Measurements from ENCODE around the gene FAM170B. TPM values are rescaled to one million over a fixed set of nuclear protein-coding genes. Genes with fewer than 3 reads are reported as not detected.

The FAM170B gene
- total RNA-seq, 5 donors from 2014 or later (not counting 1 experiment from before 2014, with no cell fraction given) = 0.16 TPM; not detected in 4

GRCh38 chr10:49093922-49094321 lies 39.9 kb downstream of the FAM170B start:
- ChIA-PET POLR2A (no interaction called here), CTCF (no interaction called here)
- H3K9me3 Mint-ChIP-seq = no peaks in the 10 kb centered on the region
- no peaks in the 10 kb centered on the region for H3K36me3 Mint-ChIP-seq
- H3K27me3 ChIP-seq (replicated peaks in 1 of 2; ENCODE audit: control insufficient read depth in 2 of 2, extremely low read depth in 1 of 2, insufficient read depth in 2 of 2, low read length in 1 of 2) = peaks cover 0 to 11% of the 10 kb centered on the region in 2 experiments
- H3K4me1 Mint-ChIP-seq = no peaks in the 10 kb centered on the region
- H3K27me3 Mint-ChIP-seq = peaks cover 12 to 13% of the 10 kb centered on the region in 2 donors
- no peak overlapping the region for H3K27ac Mint-ChIP-seq
- H3K4me3 Mint-ChIP-seq = no peak overlapping the region
- no peak for ATAC-seq (replicated peaks in 1 of 4)
- H3K9me3 ChIP-seq = no peaks in the 10 kb centered on the region
- 86% methylated on average over 5 of the region's 10 CpGs for WGBS (ENCODE audit: insufficient coverage)
- no peak overlapping the region for H3K4me3 ChIP-seq (ENCODE audit: control insufficient read depth in 1 of 2, extremely low read depth in 1 of 2, low read length in 1 of 2)
- DNase-seq = no peak
- no peaks in the 10 kb centered on the region for H3K36me3 ChIP-seq (ENCODE audit: control insufficient read depth in 2 of 2, extremely low read depth in 1 of 2, insufficient read depth in 1 of 2, low read length in 1 of 2)
- H3K4me1 ChIP-seq (ENCODE audit: control insufficient read depth in 1 of 2, extremely low read depth in 1 of 2, insufficient read depth in 2 of 2, low read length in 2 of 2) = no peaks in the 10 kb centered on the region
- H3K27ac ChIP-seq (ENCODE audit: low read length) = no peak overlapping the region

- peaks cover 1 to 3% (median 2%) of the 10 kb centered on the region in 3 donors for H3K9me3 Mint-ChIP-seq
- no peaks in the 10 kb centered on the region for H3K36me3 Mint-ChIP-seq
- no peak overlapping the region for H3K4me3 Mint-ChIP-seq
- Histone ChIP-seq H3K4me3 (ENCODE audit: control insufficient read depth in 1 of 2, extremely low read depth in 1 of 2, low read length in 1 of 2) (no peak overlapping the region), H3K9me3 (no peaks in the 10 kb centered on the region), H3K27ac (ENCODE audit: low read length) (no peak overlapping the region), H3K27me3 (replicated peaks in 1 of 2; ENCODE audit: control insufficient read depth in 2 of 2, extremely low read depth in 1 of 2, insufficient read depth in 2 of 2, low read length in 1 of 2) (peaks cover 0 to 11% of the 10 kb centered on the region in 2 experiments), H3K4me1 (ENCODE audit: control insufficient read depth in 1 of 2, extremely low read depth in 1 of 2, insufficient read depth in 2 of 2, low read length in 2 of 2) (no peaks in the 10 kb centered on the region), H3K36me3 (ENCODE audit: control insufficient read depth in 2 of 2, extremely low read depth in 1 of 2, insufficient read depth in 1 of 2, low read length in 1 of 2) (no peaks in the 10 kb centered on the region)
- ATAC-seq (replicated peaks in 1 of 4) (no peak), DNase-seq (no peak)
- ChIA-PET POLR2A (no interaction called here), CTCF (no interaction called here)
- 95% methylated on average over 7 of the region's 11 CpGs for WGBS (ENCODE audit: insufficient coverage)
- peaks cover 6 to 8% of the 10 kb centered on the region in 2 donors for H3K27me3 Mint-ChIP-seq
- no peaks in the 10 kb centered on the region for H3K4me1 Mint-ChIP-seq
- peak overlapping the region in 1 of 2 donors; percentile 7 for H3K27ac Mint-ChIP-seq
These were observed 41.3 kb downstream of the FAM170B start for GRCh38 chr10:49092477-49092876.

GRCh38 chr10:49091450-49092210 lies 42.2 kb downstream of the FAM170B start:
- ChIA-PET POLR2A (no interaction called here), CTCF (no interaction called here)
- Mint-ChIP-seq H3K27ac (no peak overlapping the region), H3K36me3 (no peaks in the 10 kb centered on the region), H3K4me1 (no peaks in the 10 kb centered on the region), H3K4me3 (no peak overlapping the region), H3K27me3 (peaks cover 6 to 8% of the 10 kb centered on the region in 2 donors), H3K9me3 (peaks cover 3 to 11% (median 9%) of the 10 kb centered on the region in 3 donors)
- Histone ChIP-seq H3K4me1 (ENCODE audit: control insufficient read depth in 1 of 2, extremely low read depth in 1 of 2, insufficient read depth in 2 of 2, low read length in 2 of 2) (no peaks in the 10 kb centered on the region), H3K27me3 (replicated peaks in 1 of 2; ENCODE audit: control insufficient read depth in 2 of 2, extremely low read depth in 1 of 2, insufficient read depth in 2 of 2, low read length in 1 of 2) (peaks cover 0 to 11% of the 10 kb centered on the region in 2 experiments), H3K9me3 (no peaks in the 10 kb centered on the region), H3K4me3 (ENCODE audit: control insufficient read depth in 1 of 2, extremely low read depth in 1 of 2, low read length in 1 of 2) (no peak overlapping the region), H3K27ac (ENCODE audit: low read length) (no peak overlapping the region), H3K36me3 (ENCODE audit: control insufficient read depth in 2 of 2, extremely low read depth in 1 of 2, insufficient read depth in 1 of 2, low read length in 1 of 2) (no peaks in the 10 kb centered on the region)
- DNase-seq (no peak), ATAC-seq (replicated peaks in 1 of 4) (no peak)
- 85% methylated on average over 11 of the region's 13 CpGs for WGBS (ENCODE audit: insufficient coverage)

- Histone ChIP-seq H3K36me3 (ENCODE audit: control insufficient read depth in 2 of 2, extremely low read depth in 1 of 2, insufficient read depth in 1 of 2, low read length in 1 of 2) (no peaks in the 10 kb centered on the region), H3K27me3 (replicated peaks in 1 of 2; ENCODE audit: control insufficient read depth in 2 of 2, extremely low read depth in 1 of 2, insufficient read depth in 2 of 2, low read length in 1 of 2) (peaks cover 0 to 11% of the 10 kb centered on the region in 2 experiments), H3K4me3 (ENCODE audit: control insufficient read depth in 1 of 2, extremely low read depth in 1 of 2, low read length in 1 of 2) (no peak overlapping the region), H3K27ac (ENCODE audit: low read length) (no peak overlapping the region), H3K4me1 (ENCODE audit: control insufficient read depth in 1 of 2, extremely low read depth in 1 of 2, insufficient read depth in 2 of 2, low read length in 2 of 2) (no peaks in the 10 kb centered on the region), H3K9me3 (no peaks in the 10 kb centered on the region)
- Mint-ChIP-seq H3K4me3 (no peak overlapping the region), H3K27ac (no peak overlapping the region), H3K27me3 (peaks cover 6 to 8% of the 10 kb centered on the region in 2 donors), H3K36me3 (no peaks in the 10 kb centered on the region), H3K9me3 (peaks cover 7 to 15% (median 12%) of the 10 kb centered on the region in 3 donors), H3K4me1 (no peaks in the 10 kb centered on the region)
- ChIA-PET POLR2A (no interaction called here), CTCF (interaction anchor here in 1 of 2 donors (0.7 kb wide), 1 partner anchor 74 kb away, joined by 3 read pairs; no protein-coding TSS in a partner anchor)
- 82% methylated on average over 3 of the region's 6 CpGs for WGBS (ENCODE audit: insufficient coverage)
- DNase-seq (no peak), ATAC-seq (replicated peaks in 1 of 4) (no peak)
These were observed 43.0 kb downstream of the FAM170B start for GRCh38 chr10:49090696-49091380.

- H3K36me3 Mint-ChIP-seq = no peaks in the 10 kb centered on the region
- 57% methylated on average over 1 of the region's 1 CpG for WGBS (ENCODE audit: insufficient coverage)
These were observed 43.6 kb downstream of the FAM170B start for GRCh38 chr10:49090189-49090575.

GRCh38 chr10:49089557-49090188 lies 44.1 kb downstream of the FAM170B start:
- POLR2A ChIA-PET = no interaction called here
- Mint-ChIP-seq H3K9me3 (peaks cover 7 to 15% (median 12%) of the 10 kb centered on the region in 3 donors), H3K4me1 (no peaks in the 10 kb centered on the region), H3K27ac (no peak overlapping the region), H3K27me3 (peaks cover 6 to 8% of the 10 kb centered on the region in 2 donors), H3K36me3 (no peaks in the 10 kb centered on the region), H3K4me3 (no peak overlapping the region)
- no peak overlapping the region for H3K4me3 ChIP-seq (ENCODE audit: control insufficient read depth in 1 of 2, extremely low read depth in 1 of 2, low read length in 1 of 2)
- no peak overlapping the region for H3K27ac ChIP-seq (ENCODE audit: low read length)
- ATAC-seq (replicated peaks in 1 of 4) (no peak), DNase-seq (no peak)
- no peaks in the 10 kb centered on the region for H3K4me1 ChIP-seq (ENCODE audit: control insufficient read depth in 1 of 2, extremely low read depth in 1 of 2, insufficient read depth in 2 of 2, low read length in 2 of 2)
- no peaks in the 10 kb centered on the region for H3K36me3 ChIP-seq (ENCODE audit: control insufficient read depth in 2 of 2, extremely low read depth in 1 of 2, insufficient read depth in 1 of 2, low read length in 1 of 2)
- WGBS (ENCODE audit: insufficient coverage) = 87% methylated on average over 2 of the region's 3 CpGs
- peaks cover 0 to 11% of the 10 kb centered on the region in 2 experiments for H3K27me3 ChIP-seq (replicated peaks in 1 of 2; ENCODE audit: control insufficient read depth in 2 of 2, extremely low read depth in 1 of 2, insufficient read depth in 2 of 2, low read length in 1 of 2)
- no peaks in the 10 kb centered on the region for H3K9me3 ChIP-seq
- CTCF ChIA-PET = no interaction called here

More at GRCh38 chr10:49090189-49090575, 43.6 kb downstream of the FAM170B start:
- H3K36me3 ChIP-seq (ENCODE audit: control insufficient read depth in 2 of 2, extremely low read depth in 1 of 2, insufficient read depth in 1 of 2, low read length in 1 of 2) = no peaks in the 10 kb centered on the region
- POLR2A ChIA-PET = no interaction called here
- H3K27me3 Mint-ChIP-seq = peaks cover 6 to 8% of the 10 kb centered on the region in 2 donors
- no peaks in the 10 kb centered on the region for H3K9me3 ChIP-seq
- H3K4me1 Mint-ChIP-seq = no peaks in the 10 kb centered on the region
- DNase-seq = no peak
- CTCF ChIA-PET = interaction anchor here in 1 of 2 donors (0.7 kb wide), 1 partner anchor 73 kb away, joined by 3 read pairs; no protein-coding TSS in a partner anchor
- peaks cover 0 to 11% of the 10 kb centered on the region in 2 experiments for H3K27me3 ChIP-seq (replicated peaks in 1 of 2; ENCODE audit: control insufficient read depth in 2 of 2, extremely low read depth in 1 of 2, insufficient read depth in 2 of 2, low read length in 1 of 2)
- H3K27ac ChIP-seq (ENCODE audit: low read length) = no peak overlapping the region
- no peak overlapping the region for H3K27ac Mint-ChIP-seq
- H3K4me3 Mint-ChIP-seq = no peak overlapping the region
- H3K4me3 ChIP-seq (ENCODE audit: control insufficient read depth in 1 of 2, extremely low read depth in 1 of 2, low read length in 1 of 2) = no peak overlapping the region
- peaks cover 7 to 15% (median 12%) of the 10 kb centered on the region in 3 donors for H3K9me3 Mint-ChIP-seq
- ATAC-seq (replicated peaks in 1 of 4) = no peak
- no peaks in the 10 kb centered on the region for H3K4me1 ChIP-seq (ENCODE audit: control insufficient read depth in 1 of 2, extremely low read depth in 1 of 2, insufficient read depth in 2 of 2, low read length in 2 of 2)

Measured in T-cell (primary cell).